Activated naive CD8-positive, alpha-beta T cell (primary cell): ENCODE results near the gene ATL1.
A peak's percentile ranks its signal among the peaks of the same experiment; 100 is the strongest.

Source experiments
- H3K27ac Mint-ChIP-seq: one replicate; pipeline ENCODE4 v1.8.0; 2021; ENCODE audit warnings: mixed read lengths
- H3K27me3 Mint-ChIP-seq: one replicate; pipeline ENCODE4 v1.8.0; 2021; ENCODE audit warnings: mixed read lengths
- H3K36me3 Mint-ChIP-seq: one replicate; pipeline ENCODE4 v1.8.0; 2021; ENCODE audit warnings: mixed read lengths
- H3K4me1 Mint-ChIP-seq: one replicate; pipeline ENCODE4 v1.8.0; 2021; ENCODE audit warnings: low read depth, mixed read lengths
- H3K4me3 Mint-ChIP-seq: one replicate; pipeline ENCODE4 v1.8.0; 2021; ENCODE audit warnings: mild to moderate bottlenecking, mixed read lengths
- H3K9me3 Mint-ChIP-seq: one replicate; pipeline ENCODE4 v1.8.0; 2021; ENCODE audit warnings: low read depth, mixed read lengths

ATL1 gene

DNA sequence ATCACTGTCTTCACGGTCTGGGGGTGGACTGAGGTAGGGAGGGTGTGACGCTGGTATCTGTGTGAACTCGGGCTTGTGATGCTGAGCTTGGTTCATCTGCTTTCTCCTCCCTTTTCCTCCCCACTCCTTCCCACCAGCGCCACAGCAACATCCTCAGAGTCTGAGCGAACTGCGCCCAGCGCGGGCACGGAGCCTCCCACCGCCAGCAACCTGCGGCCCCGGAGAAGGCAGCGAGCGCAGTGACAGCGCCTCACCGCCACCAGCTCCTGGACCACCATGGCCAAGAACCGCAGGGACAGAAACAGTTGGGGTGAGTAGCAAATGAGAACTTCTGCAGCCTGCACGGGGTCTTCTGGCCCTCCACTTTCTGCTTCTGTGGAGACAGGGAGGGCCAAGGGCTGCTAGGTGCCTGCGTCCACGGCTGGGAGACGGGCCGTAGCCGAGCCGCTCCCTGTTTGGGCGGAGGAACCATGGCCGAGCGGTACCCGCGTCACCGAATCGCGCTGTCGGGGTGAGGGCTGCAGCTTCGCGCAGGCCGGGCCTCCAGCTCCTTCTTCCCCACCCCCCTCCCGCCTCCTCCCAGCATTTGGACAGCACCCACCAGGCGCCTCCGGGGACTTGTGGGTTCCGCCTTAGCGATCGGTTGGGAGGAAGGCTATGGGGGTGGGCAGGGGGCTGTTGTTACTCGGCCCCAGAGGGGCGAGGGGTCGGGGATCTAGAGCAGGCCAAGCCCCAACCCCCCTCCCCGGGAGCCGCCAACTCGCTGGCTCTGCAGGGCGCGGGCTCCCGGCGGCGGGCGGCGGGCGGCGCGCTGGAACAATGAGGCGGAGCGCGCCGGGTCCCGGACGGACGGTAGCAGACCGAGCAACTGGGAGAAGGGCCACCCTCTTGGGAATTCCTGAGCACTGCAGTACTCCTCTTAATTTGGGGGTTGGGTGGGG is at the start of gene ATL1:
Gene ATL1, plus strand, starts transcription at position 156 of the 941 bp plus-strand sequence. Its CDS starts 121 bp downstream, at position 277.
- Mint-ChIP-seq H3K4me3 (peak within 1 kb of the TSS; percentile 82), H3K27ac (no peak within 1 kb of the TSS), H3K4me1 (peaks cover 10% of the 10 kb centered on the region), H3K9me3 (peaks cover 3% of the 10 kb centered on the region), H3K36me3 (peaks cover 3% of the 10 kb centered on the region), H3K27me3 (peaks cover 36% of the 10 kb centered on the region)

DNA sequence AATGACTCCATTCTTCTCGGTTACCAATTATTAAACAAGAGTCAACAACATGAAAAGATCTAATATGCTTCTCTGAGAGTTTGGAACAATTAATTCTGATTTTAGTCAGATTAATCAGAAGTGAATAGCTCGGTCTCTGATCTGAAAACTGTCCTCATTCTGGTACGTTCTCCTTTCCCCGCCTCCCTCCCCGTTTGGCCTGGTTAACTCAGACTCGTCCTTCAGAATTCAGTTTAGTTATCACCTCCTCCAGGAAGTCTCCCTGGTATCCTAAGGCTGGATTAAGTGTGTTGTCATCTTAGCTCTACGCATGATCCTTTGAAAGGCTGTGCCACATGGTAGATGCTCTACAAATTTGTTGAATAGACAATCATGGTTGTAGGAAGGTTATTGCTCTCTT is 49.8 kb upstream of the ATL1 start:
- H3K27ac Mint-ChIP-seq, result peak overlapping the region; percentile 58

DNA sequence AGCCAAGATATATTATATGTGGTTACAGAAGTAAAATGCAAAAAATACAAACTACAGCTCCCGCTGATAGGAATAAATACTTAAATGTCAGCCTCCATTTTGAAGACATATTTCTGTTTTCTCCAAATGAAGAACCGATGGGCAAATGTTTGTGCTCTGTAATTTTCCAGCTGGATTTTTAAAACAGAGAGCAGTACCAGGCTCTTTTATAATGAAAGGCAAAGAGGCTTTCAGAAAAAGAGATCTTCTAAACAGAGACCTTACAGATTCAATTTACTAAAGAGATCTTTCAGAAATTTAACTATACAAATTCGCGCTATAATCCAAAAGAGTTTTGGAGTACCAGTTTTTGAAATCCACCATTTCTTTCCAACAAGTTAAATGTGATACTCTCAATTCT is 47.5 kb upstream of the ATL1 start:
- Mint-ChIP-seq H3K4me3 (no peak overlapping the region), H3K9me3 (no peaks in the 10 kb centered on the region), H3K27ac (no peak overlapping the region), H3K27me3 (no peaks in the 10 kb centered on the region), H3K36me3 (peaks cover 10% of the 10 kb centered on the region), H3K4me1 (peaks cover 32% of the 10 kb centered on the region)

More for the DNA sequence above, 49.8 kb upstream of the ATL1 start:
- peaks cover 10% of the 10 kb centered on the region for H3K36me3 Mint-ChIP-seq
- no peaks in the 10 kb centered on the region for H3K27me3 Mint-ChIP-seq
- peaks cover 31% of the 10 kb centered on the region for H3K4me1 Mint-ChIP-seq
- no peak overlapping the region for H3K4me3 Mint-ChIP-seq
- H3K9me3 Mint-ChIP-seq, result no peaks in the 10 kb centered on the region

DNA sequence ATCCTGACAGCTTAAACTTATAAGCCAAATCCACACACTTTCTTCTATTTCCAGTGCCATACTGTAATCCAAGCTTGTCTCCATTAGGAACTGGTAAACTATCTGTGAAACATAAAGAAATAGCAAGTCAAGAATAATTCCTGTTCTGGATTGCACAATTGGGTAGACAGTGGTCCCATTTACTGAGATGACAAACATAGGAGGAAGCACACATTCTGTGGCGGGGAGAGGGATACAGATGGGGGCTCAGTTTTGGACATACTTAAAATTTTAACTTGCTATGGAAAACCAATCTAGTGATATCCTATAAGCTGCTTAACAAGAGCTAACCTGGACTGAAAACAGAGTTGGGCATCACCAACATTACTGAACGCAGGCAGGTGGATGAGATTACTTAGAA is 43.9 kb upstream of the ATL1 start:
- Mint-ChIP-seq H3K27ac (no peak overlapping the region), H3K4me1 (peaks cover 33% of the 10 kb centered on the region), H3K9me3 (no peaks in the 10 kb centered on the region), H3K27me3 (no peaks in the 10 kb centered on the region), H3K36me3 (peaks cover 7% of the 10 kb centered on the region), H3K4me3 (no peak overlapping the region)

DNA sequence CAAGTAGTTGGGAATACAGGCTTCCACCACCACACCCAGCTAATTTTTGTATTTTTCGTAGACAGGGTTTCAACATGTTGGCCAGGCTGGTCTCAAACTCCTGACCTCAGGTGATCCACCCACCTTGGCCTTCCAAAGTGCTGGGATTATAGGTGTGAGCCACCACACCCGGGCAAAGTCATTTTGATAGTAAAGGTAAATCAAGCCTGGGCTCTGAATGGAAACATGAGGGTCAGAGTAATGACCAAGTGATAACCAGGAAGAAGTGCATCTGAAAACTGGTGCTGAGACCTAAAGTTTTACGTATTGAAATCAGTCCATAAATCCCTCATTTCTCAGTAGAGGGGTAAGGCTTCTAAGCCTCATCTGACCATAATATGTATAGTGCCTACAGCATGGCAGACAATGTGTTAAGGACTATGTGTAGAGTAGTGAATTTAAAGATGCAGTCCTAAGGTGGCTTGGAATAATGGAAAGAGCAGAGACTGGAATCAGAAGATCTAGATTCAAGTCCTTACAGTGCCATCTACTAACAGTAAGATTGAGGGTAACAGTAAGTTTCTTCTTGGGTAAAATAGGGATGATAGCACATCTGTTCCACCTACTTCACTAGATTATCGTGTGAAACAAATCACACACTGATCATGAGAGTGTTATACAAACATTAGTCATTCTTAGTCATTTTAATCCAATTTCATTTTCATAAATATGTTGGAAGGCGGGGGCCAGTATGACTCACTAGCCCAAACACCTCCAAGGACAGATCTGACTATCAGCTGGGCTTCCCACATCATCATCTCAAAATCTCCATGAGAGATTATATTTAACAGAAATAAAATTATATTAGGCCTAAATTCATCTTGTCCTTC is 38.8 kb upstream of the ATL1 start:
- Mint-ChIP-seq H3K27ac (peak overlapping the region; percentile 98), H3K4me3 (peak overlapping the region; percentile 61), H3K9me3 (no peaks in the 10 kb centered on the region), H3K4me1 (peaks cover 63% of the 10 kb centered on the region), H3K27me3 (no peaks in the 10 kb centered on the region), H3K36me3 (peaks cover 14% of the 10 kb centered on the region)

DNA sequence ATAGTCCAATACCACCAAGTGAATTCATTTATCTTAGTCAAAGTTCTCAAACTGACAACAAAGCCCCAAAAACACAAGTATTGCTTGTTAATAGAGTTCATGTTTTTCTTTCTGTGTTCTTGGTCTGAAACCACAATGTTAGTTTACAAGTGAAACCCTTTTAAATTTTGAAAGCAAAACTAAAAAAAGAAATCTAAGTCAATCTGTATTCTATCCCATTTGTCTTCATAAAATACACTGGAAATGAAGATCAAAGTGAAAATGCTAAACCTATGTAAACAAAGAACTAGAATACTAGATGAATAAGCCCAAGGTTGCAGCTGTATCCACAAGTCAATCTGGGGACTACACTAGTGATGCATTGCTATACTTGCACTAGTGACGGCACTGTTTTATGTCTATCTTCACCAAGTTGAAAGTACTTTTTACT is 38.0 kb upstream of the ATL1 start:
- no peaks in the 10 kb centered on the region for H3K9me3 Mint-ChIP-seq
- H3K27me3 Mint-ChIP-seq, result no peaks in the 10 kb centered on the region
- H3K4me3 Mint-ChIP-seq, result peak overlapping the region; percentile 61
- H3K4me1 Mint-ChIP-seq, result peaks cover 63% of the 10 kb centered on the region
- H3K27ac Mint-ChIP-seq, result peak overlapping the region; percentile 98
- H3K36me3 Mint-ChIP-seq, result peaks cover 17% of the 10 kb centered on the region

DNA sequence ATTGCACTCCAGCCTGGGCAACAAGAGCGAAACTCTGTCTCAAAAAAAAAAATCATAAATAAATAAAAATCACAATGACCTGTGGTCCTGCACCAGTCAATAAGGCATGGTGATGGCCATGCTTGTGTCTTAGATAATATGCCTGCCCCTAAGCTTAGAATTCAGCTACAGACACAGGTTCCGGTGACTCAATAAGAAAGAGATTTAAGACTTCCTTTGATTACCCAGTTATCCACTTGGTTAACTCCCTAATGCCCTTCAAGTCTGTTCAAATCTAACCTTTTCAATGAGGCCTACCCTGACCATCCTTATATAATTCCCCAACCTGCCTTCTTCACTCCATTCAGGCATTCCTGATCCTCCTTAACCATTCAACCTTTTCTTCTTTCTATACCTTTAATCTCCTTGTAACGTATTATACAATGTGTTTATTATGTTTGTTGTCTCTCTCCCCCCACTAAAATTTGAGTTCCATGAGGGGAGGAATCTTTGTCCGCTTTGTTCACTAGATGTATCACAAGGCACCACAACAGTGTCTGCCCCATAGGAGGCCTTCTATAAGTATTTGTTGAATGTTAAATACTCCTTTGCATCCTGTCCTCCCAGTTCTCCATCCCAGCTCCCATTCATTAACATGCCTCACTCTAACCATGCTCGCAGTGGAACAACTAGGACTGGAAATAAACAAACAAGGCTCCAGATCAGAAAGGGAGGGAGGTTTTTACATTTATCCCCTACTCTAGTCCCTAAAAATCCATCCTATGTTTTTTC is 36.5 kb upstream of the ATL1 start:
- peak overlapping the region; percentile 51 for H3K4me3 Mint-ChIP-seq
- no peaks in the 10 kb centered on the region for H3K9me3 Mint-ChIP-seq
- H3K36me3 Mint-ChIP-seq, result peaks cover 18% of the 10 kb centered on the region
- H3K27ac Mint-ChIP-seq, result peak overlapping the region; percentile 90
- peaks cover 65% of the 10 kb centered on the region for H3K4me1 Mint-ChIP-seq
- no peaks in the 10 kb centered on the region for H3K27me3 Mint-ChIP-seq

DNA sequence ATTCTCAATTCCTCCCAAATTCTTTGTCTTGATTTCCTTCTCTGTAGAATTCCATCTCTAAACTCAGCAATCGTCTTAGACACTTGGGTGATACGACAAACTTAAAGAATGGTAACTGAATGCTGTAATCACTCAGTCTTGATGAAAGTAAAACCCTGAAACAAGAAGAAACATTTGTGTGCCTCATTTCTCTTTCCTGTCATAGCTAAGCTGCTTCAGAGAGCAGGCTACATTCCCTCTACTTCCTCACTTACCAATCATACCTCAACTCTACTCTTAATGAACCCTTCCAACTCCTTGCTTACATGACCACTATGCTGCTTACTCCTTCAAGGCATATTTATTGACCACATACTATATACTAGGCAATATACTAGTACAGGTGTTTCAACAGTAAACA is 35.9 kb upstream of the ATL1 start:
- Mint-ChIP-seq H3K4me3 (peak overlapping the region; percentile 40), H3K9me3 (no peaks in the 10 kb centered on the region), H3K4me1 (peaks cover 68% of the 10 kb centered on the region), H3K36me3 (peaks cover 15% of the 10 kb centered on the region), H3K27ac (peak overlapping the region; percentile 90), H3K27me3 (no peaks in the 10 kb centered on the region)

DNA sequence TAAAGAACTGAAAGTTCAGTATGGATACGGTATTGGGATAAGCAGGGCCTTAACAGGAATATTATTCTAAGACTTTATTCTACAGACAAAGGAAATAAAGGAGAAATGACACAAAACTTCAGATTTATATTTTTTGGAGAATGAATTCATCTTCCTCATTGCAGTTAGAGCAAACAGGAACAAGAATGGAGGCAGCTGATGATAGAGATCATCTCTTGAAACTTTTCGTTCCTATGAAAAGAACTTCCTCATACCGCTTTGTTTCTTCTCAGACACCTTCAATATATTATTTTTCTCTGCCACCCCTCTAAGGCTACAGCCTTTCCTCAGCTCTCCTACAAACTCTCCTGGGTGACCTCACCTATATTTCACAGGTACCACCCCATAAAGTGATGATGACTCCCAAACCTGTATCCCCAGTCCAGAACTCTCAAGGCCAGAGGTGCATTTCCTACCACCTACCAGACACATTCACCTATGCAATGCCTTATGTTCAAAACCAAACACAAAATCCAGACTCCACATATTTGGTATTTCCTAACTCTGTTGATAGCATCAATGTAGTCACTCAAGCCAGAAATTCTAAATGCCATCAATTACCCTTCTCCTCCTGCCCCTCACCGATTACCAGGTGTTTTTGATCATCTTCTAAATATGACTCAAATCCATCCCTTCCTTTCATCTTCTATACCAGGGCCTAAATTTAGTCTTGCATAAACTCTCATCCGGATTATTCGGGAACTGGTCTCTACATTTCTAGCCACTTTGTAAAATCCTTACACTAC is 35.0 kb upstream of the ATL1 start:
- Mint-ChIP-seq H3K4me1 (peaks cover 73% of the 10 kb centered on the region), H3K9me3 (no peaks in the 10 kb centered on the region), H3K4me3 (peak overlapping the region; percentile 56), H3K27ac (peak overlapping the region; percentile 90), H3K27me3 (no peaks in the 10 kb centered on the region), H3K36me3 (peaks cover 15% of the 10 kb centered on the region)

DNA sequence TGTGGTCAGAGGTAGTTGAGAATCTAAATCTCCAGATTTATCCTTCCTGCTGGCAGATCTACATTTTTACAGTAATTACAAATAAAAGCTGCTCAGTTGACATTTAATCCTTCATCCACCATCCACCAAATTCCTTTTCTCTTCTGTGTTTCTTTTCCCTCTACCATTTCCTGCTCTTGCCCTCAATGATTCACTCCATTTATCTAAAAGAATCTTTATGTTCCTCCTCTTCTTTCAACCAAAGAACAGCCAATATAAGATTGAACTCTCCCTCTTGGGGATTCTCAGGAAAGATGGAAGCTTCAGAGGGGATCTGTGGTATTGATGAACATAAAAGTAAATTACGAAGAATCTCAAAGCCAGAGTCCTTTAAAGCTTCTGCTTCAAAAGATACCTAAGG is 31.9 kb upstream of the ATL1 start:
- no peaks in the 10 kb centered on the region for H3K27me3 Mint-ChIP-seq
- H3K9me3 Mint-ChIP-seq, result no peaks in the 10 kb centered on the region
- H3K27ac Mint-ChIP-seq, result peak overlapping the region; percentile 51
- peaks cover 15% of the 10 kb centered on the region for H3K36me3 Mint-ChIP-seq
- peaks cover 71% of the 10 kb centered on the region for H3K4me1 Mint-ChIP-seq
- H3K4me3 Mint-ChIP-seq, result peak overlapping the region; percentile 30

DNA sequence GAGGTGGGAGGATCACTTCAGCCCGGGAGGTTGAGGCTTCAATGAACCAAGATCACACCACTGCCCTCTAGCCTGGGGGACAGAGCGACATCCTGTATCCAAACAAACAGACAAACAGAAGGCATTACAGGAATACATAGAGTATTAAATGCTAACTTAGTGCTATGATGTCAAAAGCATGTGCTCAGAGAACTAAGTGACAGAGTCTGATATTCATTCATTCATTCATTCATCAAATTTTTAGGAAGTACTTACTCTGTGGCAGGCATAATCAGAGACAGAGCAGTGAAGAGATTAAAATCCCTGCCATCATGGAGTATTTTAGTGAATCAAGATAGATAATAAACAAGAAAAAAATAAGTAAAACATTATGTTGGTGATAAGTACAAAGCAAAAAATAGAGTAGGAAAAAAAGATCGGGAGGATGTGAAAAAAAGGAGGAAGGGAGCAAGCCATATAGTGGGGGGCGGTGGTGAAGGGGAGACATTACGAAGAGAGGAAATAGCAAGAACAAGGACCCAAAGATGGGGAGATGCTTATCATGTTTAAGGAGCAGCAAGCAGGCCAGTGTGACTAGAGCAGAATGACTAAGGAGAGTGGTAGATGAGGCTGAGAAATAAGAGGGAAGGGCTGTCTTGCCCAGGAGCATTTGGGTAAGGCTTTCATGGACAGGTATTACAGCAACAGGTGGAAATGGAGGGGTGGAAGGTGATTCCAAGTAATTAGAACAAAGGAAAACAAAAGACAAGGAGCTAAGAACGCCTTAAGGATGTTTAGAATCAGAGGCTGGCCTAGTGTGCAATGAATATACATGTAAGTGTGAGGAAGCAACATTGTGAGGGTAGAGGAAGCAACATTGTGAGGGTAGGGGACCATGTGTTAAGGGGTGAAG is 30.4 kb upstream of the ATL1 start:
- Mint-ChIP-seq H3K27me3 (no peaks in the 10 kb centered on the region), H3K4me3 (peak overlapping the region; percentile 92), H3K36me3 (peaks cover 9% of the 10 kb centered on the region), H3K27ac (peak overlapping the region; percentile 17), H3K4me1 (peaks cover 67% of the 10 kb centered on the region), H3K9me3 (no peaks in the 10 kb centered on the region)

DNA sequence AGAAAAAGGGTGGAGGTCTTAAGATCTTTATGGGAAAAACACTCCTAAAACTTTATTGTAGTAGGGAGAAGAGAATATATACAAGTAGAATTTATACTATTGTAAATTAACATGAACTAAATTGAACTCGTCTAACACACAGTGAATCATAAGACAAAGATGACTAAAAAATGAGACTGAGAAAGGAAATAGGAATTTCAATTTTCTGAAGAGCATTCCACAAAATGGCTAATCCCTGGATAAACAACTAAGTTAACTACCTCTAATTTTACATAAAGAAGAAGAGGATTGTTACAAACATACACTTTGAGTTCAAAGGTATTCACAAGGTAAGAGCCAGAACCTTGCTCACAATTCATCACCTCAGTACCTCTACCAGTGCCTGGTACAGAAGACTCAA is 29.6 kb upstream of the ATL1 start:
- Mint-ChIP-seq H3K27me3 (no peaks in the 10 kb centered on the region), H3K4me1 (peaks cover 59% of the 10 kb centered on the region), H3K27ac (peak overlapping the region; percentile 87), H3K9me3 (no peaks in the 10 kb centered on the region), H3K36me3 (peaks cover 5% of the 10 kb centered on the region), H3K4me3 (peak overlapping the region; percentile 92)

DNA sequence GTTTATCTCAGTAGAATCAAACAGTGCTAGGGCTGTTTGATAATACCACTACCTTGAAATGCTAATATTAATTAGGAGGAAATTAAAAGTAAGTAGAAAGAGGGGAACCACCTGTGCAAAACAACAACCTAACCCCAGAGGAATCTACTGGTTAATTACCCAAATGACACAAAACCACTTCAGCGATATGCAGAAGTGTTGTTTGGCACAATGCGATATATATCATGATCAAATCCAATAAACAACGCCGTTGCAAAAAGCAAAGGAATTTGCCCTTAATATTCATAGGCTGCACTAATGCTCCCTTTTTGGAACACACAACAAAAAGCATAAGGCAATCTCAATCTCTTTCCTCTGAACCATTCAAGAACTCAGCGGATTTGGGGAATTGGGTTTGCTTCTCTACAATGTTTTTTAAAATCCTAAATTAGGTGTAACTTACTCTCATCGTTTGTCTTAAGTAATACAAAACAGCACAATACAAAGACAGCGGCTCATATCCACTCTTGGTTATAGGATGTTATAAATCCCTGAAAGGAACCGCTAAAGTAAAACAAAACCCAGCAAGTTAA is 29.1 kb upstream of the ATL1 start:
- Mint-ChIP-seq H3K36me3 (peaks cover 5% of the 10 kb centered on the region), H3K27ac (peak overlapping the region; percentile 87), H3K4me3 (peak overlapping the region; percentile 92), H3K9me3 (no peaks in the 10 kb centered on the region), H3K4me1 (peaks cover 58% of the 10 kb centered on the region), H3K27me3 (no peaks in the 10 kb centered on the region)
